ENCODE data around the gene CIC. TPM values are rescaled to one million over a fixed set of nuclear protein-coding genes. Genes with fewer than 3 reads are reported as not detected.

CIC gene
- total and polyA plus RNA-seq, 2 of the 13 experiments (the other 11 are each of a cell fraction or from before 2014, with no cell fraction given), result 5.9 to 8.0 TPM

DNA sequence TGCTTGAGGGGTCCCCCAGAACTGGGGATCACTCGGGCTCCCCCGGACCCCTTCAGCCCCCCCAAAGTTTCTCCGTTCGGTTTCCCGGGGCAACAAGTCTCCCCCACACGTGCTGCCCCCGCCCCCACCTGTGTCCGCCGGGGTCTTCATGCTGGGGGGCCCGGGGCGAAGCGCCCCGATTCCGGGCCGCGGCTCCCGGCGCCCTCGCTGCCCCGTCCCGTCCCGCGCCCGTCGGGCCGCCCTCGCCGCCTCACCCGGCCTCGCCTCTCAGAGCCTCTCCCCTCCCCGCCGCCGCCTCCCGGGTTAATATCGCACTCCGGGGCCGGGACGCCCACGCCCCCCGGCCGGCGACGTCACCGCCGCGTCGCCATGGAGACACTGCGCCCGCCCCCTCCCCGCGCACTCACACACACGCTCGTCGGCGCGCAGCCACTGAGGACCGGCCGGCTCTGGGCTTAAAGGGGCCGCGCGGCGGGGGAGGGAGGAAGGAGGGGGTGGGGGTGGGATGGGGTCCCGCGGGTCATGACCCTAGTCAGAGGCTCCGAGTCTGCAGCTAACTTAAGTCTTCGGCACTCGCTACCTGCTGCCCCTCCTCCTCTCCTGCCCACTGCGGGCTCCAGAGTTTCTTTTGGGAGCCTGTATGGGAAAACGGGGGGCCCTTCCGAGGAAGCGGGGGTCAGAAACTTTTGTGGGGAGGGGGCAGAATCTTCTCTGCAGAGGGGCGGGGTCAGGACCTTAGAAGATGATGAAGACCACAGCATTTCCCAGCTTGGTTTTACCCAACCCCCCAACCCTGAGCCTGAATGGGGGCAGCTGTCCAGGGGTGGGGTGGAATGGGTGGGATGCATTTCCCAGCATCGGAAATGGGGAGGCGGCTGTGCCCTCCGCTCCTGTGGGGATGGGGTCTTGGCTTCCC lies 13.9 kb upstream of the CIC start, which contains the start of gene ERF (continued):
- TF ChIP-seq, protein P1, sequence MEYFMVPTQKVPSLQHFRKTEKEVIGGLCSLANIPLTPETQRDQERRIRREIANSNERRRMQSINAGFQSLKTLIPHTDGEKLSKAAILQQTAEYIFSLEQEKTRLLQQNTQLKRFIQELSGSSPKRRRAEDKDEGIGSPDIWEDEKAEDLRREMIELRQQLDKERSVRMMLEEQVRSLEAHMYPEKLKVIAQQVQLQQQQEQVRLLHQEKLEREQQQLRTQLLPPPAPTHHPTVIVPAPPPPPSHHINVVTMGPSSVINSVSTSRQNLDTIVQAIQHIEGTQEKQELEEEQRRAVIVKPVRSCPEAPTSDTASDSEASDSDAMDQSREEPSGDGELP (IDR thresholded peaks at IDR 0.05; ENCODE audit: borderline replicate concordance, low read depth), result no peak
- TF ChIP-seq, protein P2, sequence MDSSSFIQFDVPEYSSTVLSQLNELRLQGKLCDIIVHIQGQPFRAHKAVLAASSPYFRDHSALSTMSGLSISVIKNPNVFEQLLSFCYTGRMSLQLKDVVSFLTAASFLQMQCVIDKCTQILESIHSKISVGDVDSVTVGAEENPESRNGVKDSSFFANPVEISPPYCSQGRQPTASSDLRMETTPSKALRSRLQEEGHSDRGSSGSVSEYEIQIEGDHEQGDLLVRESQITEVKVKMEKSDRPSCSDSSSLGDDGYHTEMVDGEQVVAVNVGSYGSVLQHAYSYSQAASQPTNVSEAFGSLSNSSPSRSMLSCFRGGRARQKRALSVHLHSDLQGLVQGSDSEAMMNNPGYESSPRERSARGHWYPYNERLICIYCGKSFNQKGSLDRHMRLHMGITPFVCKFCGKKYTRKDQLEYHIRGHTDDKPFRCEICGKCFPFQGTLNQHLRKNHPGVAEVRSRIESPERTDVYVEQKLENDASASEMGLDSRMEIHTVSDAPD (CRISPR knock-in tag; IDR thresholded peaks at IDR 0.05), result no peak
- TF ChIP-seq POLR2A (IDR thresholded peaks at IDR 0.05; ENCODE audit: insufficient read depth in 1 of 2, low read depth in 2 of 2, low read length in 2 of 2), result peak; percentile 70 to 92
- no peak for TF ChIP-seq ZBTB1 (CRISPR knock-in tag; IDR thresholded peaks at IDR 0.05; ENCODE audit: borderline replicate concordance)
- no peak for TF ChIP-seq NR3C1 (CRISPR knock-in tag; IDR thresholded peaks at IDR 0.05)
- TF ChIP-seq KDM5B (CRISPR knock-in tag; IDR thresholded peaks at IDR 0.05; ENCODE audit: borderline replicate concordance), result no peak; the same call in 1 of the 2 replicates
- TF ChIP-seq, protein P3, sequence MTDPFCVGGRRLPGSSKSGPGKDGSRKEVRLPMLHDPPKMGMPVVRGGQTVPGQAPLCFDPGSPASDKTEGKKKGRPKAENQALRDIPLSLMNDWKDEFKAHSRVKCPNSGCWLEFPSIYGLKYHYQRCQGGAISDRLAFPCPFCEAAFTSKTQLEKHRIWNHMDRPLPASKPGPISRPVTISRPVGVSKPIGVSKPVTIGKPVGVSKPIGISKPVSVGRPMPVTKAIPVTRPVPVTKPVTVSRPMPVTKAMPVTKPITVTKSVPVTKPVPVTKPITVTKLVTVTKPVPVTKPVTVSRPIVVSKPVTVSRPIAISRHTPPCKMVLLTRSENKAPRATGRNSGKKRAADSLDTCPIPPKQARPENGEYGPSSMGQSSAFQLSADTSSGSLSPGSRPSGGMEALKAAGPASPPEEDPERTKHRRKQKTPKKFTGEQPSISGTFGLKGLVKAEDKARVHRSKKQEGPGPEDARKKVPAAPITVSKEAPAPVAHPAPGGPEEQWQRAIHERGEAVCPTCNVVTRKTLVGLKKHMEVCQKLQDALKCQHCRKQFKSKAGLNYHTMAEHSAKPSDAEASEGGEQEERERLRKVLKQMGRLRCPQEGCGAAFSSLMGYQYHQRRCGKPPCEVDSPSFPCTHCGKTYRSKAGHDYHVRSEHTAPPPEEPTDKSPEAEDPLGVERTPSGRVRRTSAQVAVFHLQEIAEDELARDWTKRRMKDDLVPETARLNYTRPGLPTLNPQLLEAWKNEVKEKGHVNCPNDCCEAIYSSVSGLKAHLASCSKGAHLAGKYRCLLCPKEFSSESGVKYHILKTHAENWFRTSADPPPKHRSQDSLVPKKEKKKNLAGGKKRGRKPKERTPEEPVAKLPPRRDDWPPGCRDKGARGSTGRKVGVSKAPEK (CRISPR knock-in tag; IDR thresholded peaks at IDR 0.05; ENCODE audit: borderline replicate concordance), result no peak
- TF ChIP-seq PCBP1 (IDR thresholded peaks at IDR 0.05; ENCODE audit: borderline replicate concordance, low read depth, low read length), result 0 out of 2 replicates have a peak, but pooled peaks have one; percentile 3
- TF ChIP-seq RFX3 (CRISPR knock-in tag; IDR thresholded peaks at IDR 0.05), result peak; percentile 87
- TF ChIP-seq ZNF121 (CRISPR knock-in tag; IDR thresholded peaks at IDR 0.05), result peak; percentile 74
- no peak for TF ChIP-seq RBAK (CRISPR knock-in tag; IDR thresholded peaks at IDR 0.05)
- no peak for TF ChIP-seq KDM5A (IDR thresholded peaks at IDR 0.05; ENCODE audit: borderline replicate concordance, low read length)
- TF ChIP-seq CEBPB (IDR thresholded peaks at IDR 0.05; ENCODE audit: borderline replicate concordance, low read depth, low read length), result no peak
- no peak for TF ChIP-seq ZFAT (CRISPR knock-in tag; conservative IDR thresholded peaks at IDR 0.05)
- TF ChIP-seq THAP11 (CRISPR knock-in tag; IDR thresholded peaks at IDR 0.05), result peak; percentile 72
- TF ChIP-seq MED8 (CRISPR knock-in tag; IDR thresholded peaks at IDR 0.05; ENCODE audit: insufficient replicate concordance), result no peak
- no peak for TF ChIP-seq RAD51 (IDR thresholded peaks at IDR 0.05; ENCODE audit: borderline replicate concordance)
- no peak for TF ChIP-seq PPARG (CRISPR knock-in tag; conservative IDR thresholded peaks at IDR 0.05)
- TF ChIP-seq, protein P4, sequence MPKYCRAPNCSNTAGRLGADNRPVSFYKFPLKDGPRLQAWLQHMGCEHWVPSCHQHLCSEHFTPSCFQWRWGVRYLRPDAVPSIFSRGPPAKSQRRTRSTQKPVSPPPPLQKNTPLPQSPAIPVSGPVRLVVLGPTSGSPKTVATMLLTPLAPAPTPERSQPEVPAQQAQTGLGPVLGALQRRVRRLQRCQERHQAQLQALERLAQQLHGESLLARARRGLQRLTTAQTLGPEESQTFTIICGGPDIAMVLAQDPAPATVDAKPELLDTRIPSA (CRISPR knock-in tag; IDR thresholded peaks at IDR 0.05; ENCODE audit: borderline replicate concordance), result no peak
- TF ChIP-seq HMG20A (CRISPR knock-in tag; IDR thresholded peaks at IDR 0.05; ENCODE audit: borderline replicate concordance), result no peak
- TF ChIP-seq KLF11 (CRISPR knock-in tag; IDR thresholded peaks at IDR 0.05), result no peak
- TF ChIP-seq SETDB1 (CRISPR knock-in tag; IDR thresholded peaks at IDR 0.05; ENCODE audit: borderline replicate concordance), result no peak
- no peak for TF ChIP-seq THYN1 (CRISPR knock-in tag; IDR thresholded peaks at IDR 0.05; ENCODE audit: borderline replicate concordance, low read depth)
- TF ChIP-seq NFRKB (IDR thresholded peaks at IDR 0.05), result no peak
- no peak for TF ChIP-seq NCOA2 (CRISPR knock-in tag; IDR thresholded peaks at IDR 0.05)
